DMS114 treated with DMSO at 0.1 percent for 48 hours (cell line): ENCODE data around the gene PRDM10.
"Not testable (repeated sequence)": the region's sequence is repeated elsewhere in the genome, so short reads cannot be mapped to it uniquely, and the experiment has no call there.

Experiments
- DNase-seq: peaks from one replicate; lab custom pipeline; 2025; ENCODE audit not compliant: unreplicated experiment; lab: John Stamatoyannopoulos, UW

Gene PRDM10

GRCh38 chr11:129978447-129978846 is 24.2 kb downstream of the PRDM10 start:
- no peak for DNase-seq

GRCh38 chr11:129976328-129976727 is 26.3 kb downstream of the PRDM10 start:
- DNase-seq: no peak

GRCh38 chr11:129975543-129975942 is 27.1 kb downstream of the PRDM10 start:
- no peak for DNase-seq

- DNase-seq: no peak
Measured at GRCh38 chr11:129974672-129975071, 28.0 kb downstream of the PRDM10 start.

GRCh38 chr11:129974237-129974636 is 28.4 kb downstream of the PRDM10 start:
- DNase-seq: no peak

- no peak for DNase-seq
Measured at GRCh38 chr11:129973809-129974208, 28.8 kb downstream of the PRDM10 start.

- DNase-seq: no peak
Measured at GRCh38 chr11:129973068-129973467, 29.6 kb downstream of the PRDM10 start.

GRCh38 chr11:129972611-129973010 is 30.0 kb downstream of the PRDM10 start:
- no peak for DNase-seq

- DNase-seq: not testable (repeated sequence)
Measured at GRCh38 chr11:129971856-129972255, 30.8 kb downstream of the PRDM10 start.

- no peak for DNase-seq
Measured at GRCh38 chr11:129969920-129970319, 32.7 kb downstream of the PRDM10 start.

GRCh38 chr11:129968591-129969419 is 33.8 kb downstream of the PRDM10 start:
- no peak for DNase-seq

- DNase-seq: no peak
Measured at GRCh38 chr11:129967996-129968395, 34.6 kb downstream of the PRDM10 start.

- DNase-seq: no peak
Measured at GRCh38 chr11:129965248-129965647, 37.4 kb downstream of the PRDM10 start.

GRCh38 chr11:129960216-129961214 is 42.1 kb downstream of the PRDM10 start:
- DNase-seq: no peak

- no peak for DNase-seq
Measured at GRCh38 chr11:129959687-129960086, 42.9 kb downstream of the PRDM10 start.

- no peak for DNase-seq
Measured at GRCh38 chr11:129955282-129955681, 47.4 kb downstream of the PRDM10 start.

- DNase-seq: not testable (repeated sequence)
Measured at GRCh38 chr11:129954703-129955102, 47.9 kb downstream of the PRDM10 start.

GRCh38 chr11:129951866-129952262 is 50.8 kb downstream of the PRDM10 start:
- DNase-seq: no peak

- no peak for DNase-seq
Measured at GRCh38 chr11:129951201-129951865, 51.3 kb downstream of the PRDM10 start.

GRCh38 chr11:129950101-129951091 is 52.2 kb downstream of the PRDM10 start:
- DNase-seq: no peak
